Measurements from ENCODE around the gene CDC34. TPM values are rescaled to one million over a fixed set of nuclear protein-coding genes. Genes with fewer than 3 reads are reported as not detected.

Gene CDC34
- total RNA-seq, 1 donor from 2014 or later, result 52.8 TPM

DNA sequence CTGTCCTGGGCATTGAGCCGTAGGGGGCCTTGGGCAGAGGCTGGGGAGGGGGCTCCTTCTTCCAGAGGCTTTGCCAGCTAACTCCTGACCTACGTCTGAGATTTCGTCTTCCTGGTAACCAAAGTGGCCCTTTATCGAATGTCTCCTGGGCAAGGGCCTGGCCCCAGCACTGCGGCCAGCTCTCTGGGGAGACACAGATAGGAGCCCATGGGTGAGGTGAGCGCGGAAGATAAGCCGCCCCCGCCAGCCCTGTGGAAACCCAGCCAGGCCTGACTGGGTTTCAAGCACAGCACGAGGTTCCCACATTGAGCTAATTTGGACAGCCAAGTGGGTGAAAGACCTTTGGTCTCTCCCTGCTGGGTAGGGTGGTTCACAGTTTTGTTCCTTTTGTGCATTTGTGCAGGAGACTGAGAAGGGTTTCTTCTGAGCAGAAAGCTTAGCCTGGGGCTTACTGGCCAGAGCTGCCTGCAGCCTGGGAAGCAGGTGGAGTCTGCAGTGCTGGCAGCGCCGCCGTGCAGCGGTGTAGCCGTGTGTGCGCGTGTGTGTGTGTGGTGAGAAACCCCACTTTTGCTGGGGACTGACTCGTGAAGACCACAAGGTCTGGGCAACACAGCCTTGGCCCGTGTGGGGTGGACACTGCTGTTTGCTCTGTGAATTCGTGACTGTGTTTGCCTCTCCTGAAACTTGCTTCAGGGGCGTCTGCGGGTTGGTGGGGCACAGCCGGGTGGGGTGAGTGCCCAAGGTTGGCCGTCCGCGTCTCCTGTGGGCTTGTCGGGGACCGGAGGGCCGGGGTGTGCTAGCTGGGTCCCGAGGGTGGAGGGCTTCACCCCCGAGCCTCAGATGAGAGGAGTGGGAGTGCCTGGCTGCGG is 43.3 kb downstream of the CDC34 start:
- peaks cover 8% of the 10 kb centered on the region for H3K36me3 Mint-ChIP-seq (ENCODE audit: low read depth)
- H3K9me3 Mint-ChIP-seq, result no peaks in the 10 kb centered on the region
- peak overlapping the region; percentile 45 for H3K27ac Mint-ChIP-seq
- peaks cover 27% of the 10 kb centered on the region for H3K4me1 Mint-ChIP-seq
- H3K4me3 Mint-ChIP-seq, result peak overlapping the region; percentile 64
- peak; percentile 60 for DNase-seq
- no peaks in the 10 kb centered on the region for H3K27me3 Mint-ChIP-seq
- intact Hi-C loops (cut with micrococcal nuclease), result no loop called here

DNA sequence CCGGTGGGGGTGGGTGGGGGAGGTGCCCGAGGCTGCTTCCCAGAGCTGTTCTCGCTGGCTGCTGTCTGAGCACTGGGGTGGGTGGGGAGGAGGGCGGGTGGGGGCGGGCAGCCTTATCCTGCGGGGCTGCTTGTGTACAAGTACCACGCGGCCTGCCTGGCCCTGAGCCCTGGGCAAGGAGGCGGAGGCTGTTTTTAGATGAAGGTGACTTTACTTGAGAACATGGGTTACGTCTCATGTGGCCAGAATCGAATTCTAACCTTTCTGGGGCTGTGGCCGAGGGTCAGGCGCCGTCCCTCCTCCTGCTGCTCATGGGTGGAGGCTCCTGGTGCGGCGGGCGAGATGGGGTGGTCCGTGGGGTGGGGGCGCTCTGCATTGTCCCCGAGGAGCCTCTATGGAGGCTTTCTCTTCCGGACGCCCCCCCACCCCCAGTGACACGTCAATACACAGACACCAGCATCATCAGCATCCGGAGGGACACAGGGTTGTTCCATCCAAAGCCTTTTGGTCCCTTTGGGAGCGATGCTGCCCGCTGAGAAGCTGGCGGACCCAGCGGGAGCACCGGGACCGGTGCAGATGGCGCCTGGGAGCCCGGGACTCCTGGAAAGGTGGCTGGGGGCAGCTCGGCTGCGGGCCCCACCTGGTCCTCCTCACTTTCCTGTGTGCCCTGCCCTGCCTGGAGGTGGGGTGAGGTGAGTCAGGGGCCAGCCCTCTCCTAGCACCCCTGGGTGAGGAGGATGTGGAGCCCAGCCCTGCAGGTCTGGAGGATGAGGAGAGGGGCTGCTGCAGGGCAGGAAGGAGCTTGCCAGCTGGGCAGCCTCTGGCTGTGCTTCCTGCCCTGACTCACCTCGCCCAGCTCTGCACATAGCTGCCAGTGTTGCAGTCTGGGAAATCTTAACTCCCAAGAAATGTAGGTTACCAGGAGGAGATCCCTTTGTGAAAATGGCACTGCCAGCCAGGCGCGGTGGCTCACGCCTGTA is 44.3 kb downstream of the CDC34 start:
- H3K27me3 Mint-ChIP-seq, result no peaks in the 10 kb centered on the region
- H3K27ac Mint-ChIP-seq, result no peak overlapping the region
- DNase-seq, result peak; percentile 56
- intact Hi-C loops (cut with micrococcal nuclease), result no loop called here
- H3K4me3 Mint-ChIP-seq, result no peak overlapping the region
- peaks cover 10% of the 10 kb centered on the region for H3K36me3 Mint-ChIP-seq (ENCODE audit: low read depth)
- H3K4me1 Mint-ChIP-seq, result peaks cover 24% of the 10 kb centered on the region
- no peaks in the 10 kb centered on the region for H3K9me3 Mint-ChIP-seq

DNA sequence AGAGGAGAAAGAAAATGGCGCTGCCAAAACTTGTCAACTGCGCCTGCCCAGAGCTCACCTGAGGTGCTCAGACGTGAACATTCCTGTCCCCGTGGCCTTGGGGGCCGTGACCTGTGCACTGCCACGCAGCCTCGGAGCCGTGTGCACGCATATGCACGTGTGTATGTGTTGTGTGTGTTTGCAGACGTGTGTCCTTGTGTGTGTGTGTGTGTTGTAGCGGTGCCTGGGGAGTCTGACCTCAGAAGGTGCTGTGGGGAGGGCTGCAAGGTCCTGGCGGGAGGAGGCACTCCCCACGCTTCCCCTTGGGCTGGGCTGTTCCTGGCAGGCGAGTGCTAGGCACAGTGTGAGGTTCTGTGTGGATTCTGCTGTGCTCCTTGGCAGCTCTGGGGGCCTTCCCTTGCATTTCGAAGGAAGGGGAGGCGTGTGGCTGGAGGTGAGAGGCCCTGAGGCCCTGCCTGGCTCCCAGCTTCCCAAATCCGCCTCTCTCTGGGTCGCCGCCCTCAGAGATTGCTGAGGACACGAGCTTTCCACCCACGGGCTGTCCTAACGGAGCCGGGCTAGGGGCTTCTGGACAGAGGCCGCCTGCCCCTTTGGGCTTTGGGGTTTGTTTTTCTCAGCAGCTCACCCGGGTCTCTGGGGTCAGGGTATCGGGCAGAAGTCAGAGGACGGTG is 45.3 kb downstream of the CDC34 start:
- intact Hi-C loops (cut with micrococcal nuclease), result no loop called here
- Mint-ChIP-seq H3K27me3 (no peaks in the 10 kb centered on the region), H3K4me1 (peaks cover 14% of the 10 kb centered on the region)

DNA sequence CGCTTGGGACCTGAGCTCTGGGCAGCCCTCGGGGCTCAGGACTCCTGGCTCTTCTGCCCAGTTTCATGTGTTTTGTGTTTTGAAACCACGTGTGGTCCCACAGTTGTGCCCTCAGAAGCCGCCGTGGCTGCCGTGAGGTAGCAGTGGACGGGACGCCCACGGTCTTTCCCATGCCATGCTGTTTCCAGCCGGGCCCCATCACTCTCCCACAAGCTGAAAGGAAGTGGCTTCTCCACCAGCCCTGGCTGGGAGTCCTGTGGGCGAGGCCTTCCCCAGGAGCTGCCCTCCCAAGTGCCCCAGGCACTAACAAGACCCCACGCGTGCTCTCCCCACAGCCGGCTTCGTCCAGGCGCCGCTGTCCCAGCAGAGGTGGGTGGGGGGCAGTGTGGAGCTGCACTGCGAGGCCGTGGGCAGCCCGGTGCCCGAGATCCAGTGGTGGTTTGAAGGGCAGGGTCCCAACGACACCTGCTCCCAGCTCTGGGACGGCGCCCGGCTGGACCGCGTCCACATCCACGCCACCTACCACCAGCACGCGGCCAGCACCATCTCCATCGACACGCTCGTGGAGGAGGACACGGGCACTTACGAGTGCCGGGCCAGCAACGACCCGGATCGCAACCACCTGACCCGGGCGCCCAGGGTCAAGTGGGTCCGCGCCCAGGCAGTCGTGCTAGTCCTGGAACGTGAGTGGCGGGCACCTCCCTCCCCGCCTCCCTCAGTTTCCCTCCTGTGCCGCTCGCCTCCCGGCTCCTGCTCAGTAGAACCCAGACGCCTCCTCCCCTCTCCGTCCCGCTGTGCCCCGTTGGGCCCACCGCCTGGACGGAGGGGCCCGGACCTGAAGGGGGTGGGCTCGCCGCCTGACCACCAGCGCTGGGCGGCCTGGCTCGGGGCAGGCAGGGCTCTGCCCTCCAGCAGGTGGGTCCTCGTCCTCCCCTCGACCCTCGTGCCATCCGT is 46.2 kb downstream of the CDC34 start:
- H3K4me1 Mint-ChIP-seq, result peaks cover 13% of the 10 kb centered on the region
- intact Hi-C loops (cut with micrococcal nuclease), result no loop called here
- DNase-seq, result peak; percentile 58
- no peaks in the 10 kb centered on the region for H3K27me3 Mint-ChIP-seq
- no peak overlapping the region for H3K4me3 Mint-ChIP-seq
- H3K27ac Mint-ChIP-seq, result no peak overlapping the region
- peaks cover 11% of the 10 kb centered on the region for H3K36me3 Mint-ChIP-seq (ENCODE audit: low read depth)
- no peaks in the 10 kb centered on the region for H3K9me3 Mint-ChIP-seq

More for the DNA sequence above, 45.3 kb downstream of the CDC34 start:
- DNase-seq, result no peak
- Mint-ChIP-seq H3K36me3 (ENCODE audit: low read depth) (peaks cover 10% of the 10 kb centered on the region), H3K9me3 (no peaks in the 10 kb centered on the region), H3K4me3 (no peak overlapping the region), H3K27ac (no peak overlapping the region)

DNA sequence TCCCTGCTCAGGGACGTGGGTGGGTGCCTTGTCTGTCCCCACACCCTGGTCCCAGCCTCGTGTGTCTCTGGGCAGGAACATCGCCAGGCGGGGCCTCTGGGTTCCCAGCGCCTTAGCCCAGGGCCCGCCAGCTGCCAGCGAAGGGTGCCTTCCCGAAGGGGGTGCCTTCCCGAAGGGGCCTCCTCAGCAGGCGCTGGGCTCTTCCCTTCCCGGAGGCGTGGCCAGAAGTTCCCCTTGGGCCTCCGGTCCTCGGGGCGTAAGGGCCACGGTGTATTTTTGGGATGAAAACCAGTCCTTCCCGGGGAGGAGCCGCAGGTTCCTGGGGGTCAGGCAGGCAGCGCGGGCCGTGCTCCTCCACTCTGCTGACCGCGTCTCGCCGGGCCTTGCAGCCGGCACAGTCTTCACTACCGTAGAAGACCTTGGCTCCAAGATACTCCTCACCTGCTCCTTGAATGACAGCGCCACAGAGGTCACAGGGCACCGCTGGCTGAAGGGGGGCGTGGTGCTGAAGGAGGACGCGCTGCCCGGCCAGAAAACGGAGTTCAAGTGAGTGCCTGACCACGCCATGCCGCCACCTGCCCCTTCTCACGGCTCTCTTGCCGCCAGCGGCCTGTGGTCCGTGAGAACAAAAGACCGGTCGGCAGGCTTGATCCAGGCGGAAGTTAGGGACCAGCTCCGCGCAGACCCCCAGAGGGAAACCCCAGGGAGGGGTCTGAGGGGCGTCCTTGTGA is 47.7 kb downstream of the CDC34 start:
- DNase-seq, result no peak
- Mint-ChIP-seq H3K27me3 (no peaks in the 10 kb centered on the region), H3K27ac (no peak overlapping the region), H3K4me1 (peaks cover 10% of the 10 kb centered on the region), H3K4me3 (no peak overlapping the region), H3K36me3 (ENCODE audit: low read depth) (peaks cover 16% of the 10 kb centered on the region), H3K9me3 (no peaks in the 10 kb centered on the region)
- intact Hi-C loops (cut with micrococcal nuclease), result no loop called here

DNA sequence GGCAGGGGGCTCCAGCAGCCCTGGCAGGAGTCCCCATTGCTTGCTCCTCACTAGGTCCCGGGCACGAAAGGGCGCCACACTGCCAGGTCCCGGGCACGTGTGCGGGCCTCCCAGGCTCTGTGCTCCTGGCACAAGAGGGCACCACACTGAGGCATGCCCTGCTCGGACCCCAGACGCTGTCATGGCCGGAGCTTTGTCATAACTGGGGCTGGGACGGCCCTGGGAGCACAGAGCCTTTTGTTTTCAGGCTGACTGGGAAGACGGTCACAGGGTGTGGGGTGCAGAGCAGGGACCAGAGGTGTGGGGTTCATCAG is 48.2 kb downstream of the CDC34 start:
- intact Hi-C loops (cut with micrococcal nuclease), result no loop called here
- Mint-ChIP-seq H3K27me3 (no peaks in the 10 kb centered on the region), H3K9me3 (no peaks in the 10 kb centered on the region)

DNA sequence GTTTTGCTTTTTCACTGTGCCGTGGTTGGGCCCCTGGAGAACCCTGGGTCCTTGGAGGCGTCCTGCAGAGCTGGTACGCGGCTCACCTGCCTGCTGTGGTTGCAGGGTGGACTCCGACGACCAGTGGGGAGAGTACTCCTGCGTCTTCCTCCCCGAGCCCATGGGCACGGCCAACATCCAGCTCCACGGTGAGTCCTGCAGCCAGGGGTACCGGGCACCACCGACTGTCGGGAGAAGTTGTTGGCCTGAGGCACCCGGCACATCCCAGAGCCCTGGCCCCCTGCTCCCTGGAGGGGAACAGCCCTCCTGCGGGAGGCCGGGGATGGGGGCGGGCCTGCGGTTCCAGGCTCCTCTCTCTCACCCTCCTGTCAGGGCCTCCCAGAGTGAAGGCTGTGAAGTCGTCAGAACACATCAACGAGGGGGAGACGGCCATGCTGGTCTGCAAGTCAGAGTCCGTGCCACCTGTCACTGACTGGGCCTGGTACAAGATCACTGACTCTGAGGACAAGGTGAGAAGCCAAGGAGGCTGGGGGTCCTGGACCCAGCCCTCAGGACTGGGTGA is 48.8 kb downstream of the CDC34 start:
- no peak for DNase-seq
- intact Hi-C loops (cut with micrococcal nuclease), result no loop called here
- Mint-ChIP-seq H3K9me3 (no peaks in the 10 kb centered on the region), H3K4me1 (peaks cover 3% of the 10 kb centered on the region), H3K4me3 (no peak overlapping the region), H3K36me3 (ENCODE audit: low read depth) (peaks cover 15% of the 10 kb centered on the region), H3K27ac (no peak overlapping the region), H3K27me3 (no peaks in the 10 kb centered on the region)

More for the DNA sequence above, 48.2 kb downstream of the CDC34 start:
- Mint-ChIP-seq H3K4me1 (peaks cover 7% of the 10 kb centered on the region), H3K36me3 (ENCODE audit: low read depth) (peaks cover 16% of the 10 kb centered on the region), H3K27ac (no peak overlapping the region), H3K4me3 (no peak overlapping the region)
- DNase-seq, result no peak

DNA sequence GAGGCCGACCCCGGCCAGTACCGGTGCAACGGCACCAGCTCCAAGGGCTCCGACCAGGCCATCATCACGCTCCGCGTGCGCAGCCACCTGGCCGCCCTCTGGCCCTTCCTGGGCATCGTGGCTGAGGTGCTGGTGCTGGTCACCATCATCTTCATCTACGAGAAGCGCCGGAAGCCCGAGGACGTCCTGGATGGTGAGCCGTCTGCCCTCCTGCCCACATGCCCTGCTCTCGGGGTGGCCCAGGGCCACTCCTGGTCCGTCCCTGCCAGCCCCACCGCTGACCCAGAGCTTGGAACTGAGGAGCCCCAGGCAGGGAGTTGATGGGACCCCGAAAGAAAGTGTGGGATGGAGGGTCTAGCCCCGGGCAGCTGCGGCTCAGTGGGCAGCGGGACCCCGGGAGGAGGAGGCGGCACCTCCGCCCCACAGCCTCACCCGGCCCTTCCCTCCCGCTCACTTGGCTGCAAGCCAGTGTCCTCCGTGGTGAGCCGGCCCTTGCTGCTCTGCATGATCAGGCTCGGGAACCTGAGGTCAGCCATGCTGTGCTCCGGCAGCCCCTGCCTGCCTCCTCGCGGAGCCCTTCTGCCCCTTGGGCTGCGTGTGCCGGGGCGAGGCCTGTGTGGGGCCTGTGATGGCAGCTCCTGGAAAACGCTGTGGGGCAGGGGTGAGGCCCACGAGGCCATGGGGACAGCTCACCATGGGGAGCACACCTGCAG is 50.0 kb downstream of the CDC34 start:
- DNase-seq, result no peak
- Mint-ChIP-seq H3K27me3 (no peaks in the 10 kb centered on the region), H3K9me3 (no peaks in the 10 kb centered on the region), H3K36me3 (ENCODE audit: low read depth) (peaks cover 13% of the 10 kb centered on the region), H3K27ac (no peak overlapping the region), H3K4me3 (no peak overlapping the region), H3K4me1 (peaks cover 2% of the 10 kb centered on the region)
- intact Hi-C loops (cut with micrococcal nuclease), result no loop called here

DNA sequence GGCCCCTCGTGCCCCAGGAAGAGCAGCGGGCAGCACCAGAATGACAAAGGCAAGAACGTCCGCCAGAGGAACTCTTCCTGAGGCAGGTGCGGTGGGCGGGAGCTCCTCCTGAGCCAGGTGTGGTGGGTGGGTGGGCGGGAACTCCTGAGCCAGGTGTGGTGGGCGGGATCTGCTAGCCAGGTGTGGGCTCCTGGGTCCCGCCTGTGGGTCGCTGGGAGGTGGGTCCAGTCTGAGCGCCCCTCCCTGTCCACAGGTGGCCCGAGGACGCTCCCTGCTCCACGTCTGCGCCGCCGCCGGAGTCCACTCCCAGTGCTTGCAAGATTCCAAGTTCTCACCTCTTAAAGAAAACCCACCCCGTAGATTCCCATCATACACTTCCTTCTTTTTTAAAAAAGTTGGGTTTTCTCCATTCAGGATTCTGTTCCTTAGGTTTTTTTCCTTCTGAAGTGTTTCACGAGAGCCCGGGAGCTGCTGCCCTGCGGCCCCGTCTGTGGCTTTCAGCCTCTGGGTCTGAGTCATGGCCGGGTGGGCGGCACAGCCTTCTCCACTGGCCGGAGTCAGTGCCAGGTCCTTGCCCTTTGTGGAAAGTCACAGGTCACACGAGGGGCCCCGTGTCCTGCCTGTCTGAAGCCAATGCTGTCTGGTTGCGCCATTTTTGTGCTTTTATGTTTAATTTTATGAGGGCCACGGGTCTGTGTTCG is 51.1 kb downstream of the CDC34 start:
- Mint-ChIP-seq H3K36me3 (ENCODE audit: low read depth) (peaks cover 13% of the 10 kb centered on the region), H3K9me3 (no peaks in the 10 kb centered on the region), H3K27ac (no peak overlapping the region), H3K4me1 (peaks cover 2% of the 10 kb centered on the region), H3K27me3 (no peaks in the 10 kb centered on the region), H3K4me3 (no peak overlapping the region)
- DNase-seq, result no peak
- intact Hi-C loops (cut with micrococcal nuclease), result no loop called here

DNA sequence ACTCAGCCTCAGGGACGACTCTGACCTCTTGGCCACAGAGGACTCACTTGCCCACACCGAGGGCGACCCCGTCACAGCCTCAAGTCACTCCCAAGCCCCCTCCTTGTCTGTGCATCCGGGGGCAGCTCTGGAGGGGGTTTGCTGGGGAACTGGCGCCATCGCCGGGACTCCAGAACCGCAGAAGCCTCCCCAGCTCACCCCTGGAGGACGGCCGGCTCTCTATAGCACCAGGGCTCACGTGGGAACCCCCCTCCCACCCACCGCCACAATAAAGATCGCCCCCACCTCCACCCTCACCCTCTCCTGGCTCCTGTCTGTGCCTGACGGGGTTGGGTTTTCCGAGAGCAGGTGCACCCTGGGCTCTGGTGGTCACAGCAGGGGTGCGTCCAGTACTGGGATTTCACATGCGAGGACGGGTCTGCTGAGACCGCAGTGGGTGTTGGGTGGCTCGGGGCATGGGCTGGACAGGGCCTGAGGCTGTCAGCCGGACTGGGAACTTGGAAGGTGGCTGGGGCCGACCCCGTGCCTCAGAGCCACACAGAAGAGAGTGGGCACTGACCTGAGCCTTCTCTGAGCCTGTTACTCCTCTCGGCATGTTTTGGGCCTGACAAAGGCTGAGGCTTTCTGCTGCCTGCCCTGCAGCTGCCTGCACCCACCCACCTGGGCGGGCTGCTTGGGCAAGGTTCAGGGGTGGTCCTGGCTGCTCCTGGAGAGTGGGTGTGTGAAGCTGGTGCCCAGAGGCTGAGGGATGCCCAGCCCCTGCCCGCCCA is 51.8 kb downstream of the CDC34 start:
- H3K27me3 Mint-ChIP-seq, result peaks cover 2% of the 10 kb centered on the region
- peaks cover 12% of the 10 kb centered on the region for H3K36me3 Mint-ChIP-seq (ENCODE audit: low read depth)
- H3K9me3 Mint-ChIP-seq, result no peaks in the 10 kb centered on the region
- peaks cover 2% of the 10 kb centered on the region for H3K4me1 Mint-ChIP-seq
- no peak overlapping the region for H3K4me3 Mint-ChIP-seq
- DNase-seq, result no peak
- intact Hi-C loops (cut with micrococcal nuclease), result no loop called here
- H3K27ac Mint-ChIP-seq, result no peak overlapping the region

DNA sequence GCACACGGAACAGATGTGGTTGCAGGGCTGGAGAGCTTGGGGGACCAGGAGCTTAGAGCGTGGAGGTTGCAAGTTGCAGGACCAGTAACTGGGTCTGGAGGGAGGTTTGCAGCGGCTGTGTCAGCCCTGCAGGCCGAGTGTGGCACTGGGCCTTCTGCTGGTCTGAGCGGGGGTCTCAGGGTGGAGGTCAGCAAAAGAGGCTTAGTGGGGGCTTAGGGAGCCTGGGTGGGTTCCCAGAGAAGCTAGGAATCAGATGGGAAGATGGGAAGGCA is 52.3 kb downstream of the CDC34 start:
- H3K27ac Mint-ChIP-seq, result no peak overlapping the region
- peaks cover 3% of the 10 kb centered on the region for H3K27me3 Mint-ChIP-seq
- intact Hi-C loops (cut with micrococcal nuclease), result loop anchor here (2.0 kb wide), 1 partner anchor 49 kb away; the partner anchor contains the start of gene POLRMT

More for the DNA sequence above, 52.3 kb downstream of the CDC34 start:
- Mint-ChIP-seq H3K4me1 (peaks cover 2% of the 10 kb centered on the region), H3K9me3 (no peaks in the 10 kb centered on the region), H3K36me3 (ENCODE audit: low read depth) (peaks cover 12% of the 10 kb centered on the region), H3K4me3 (no peak overlapping the region)
- DNase-seq, result no peak

All from activated CD4-positive, alpha-beta T cell treated with anti-CD3 and anti-CD28 coated beads, Interleukin-2, amount 10 ng/mL, durations not matched to agents 24 days and 14 days (primary cell).